GM19463 (cell line): ENCODE results near the gene RTCB.

Experiments used
- ATAC-seq: cut with Tn5 transposase; IDR thresholded peaks from one replicate; pipeline ENCODE4 v1.9.1; 2021; ENCODE audit warnings: mild to moderate bottlenecking, moderate library complexity; ENCODE audit not compliant: unreplicated experiment

Gene RTCB

GRCh38 chr22:32341122-32341740 lies 70.8 kb downstream of the RTCB start:
- ATAC-seq: no peak

- ATAC-seq: no peak
Observed at GRCh38 chr22:32340411-32340810, 71.6 kb downstream of the RTCB start.

- ATAC-seq: no peak
Observed at GRCh38 chr22:32339190-32340012, 72.6 kb downstream of the RTCB start.

GRCh38 chr22:32338757-32339156 lies 73.3 kb downstream of the RTCB start:
- ATAC-seq: no peak
